SJCRH30 (cell line): ENCODE measurements around the gene PRDX5. TPM values are rescaled to one million over a fixed set of nuclear protein-coding genes. Genes with fewer than 3 reads are reported as not detected.

Experiments used
- DNase-seq, 2 experiments: peaks; one replicate each; pipeline ENCODE4 v3.0.0-alpha.2; 2015 to 2020
- H3K27ac ChIP-seq: fragments of 250-450 bp; sonication (Bioruptor Pico); 2 replicates; pipeline ENCODE4 v1.5.1; 2020; ENCODE audit warnings: mild to moderate bottlenecking, moderate library complexity
- H3K27me3 ChIP-seq: fragments of 250-450 bp; sonication (Bioruptor Pico); 2 replicates; pipeline ENCODE4 v1.5.1; 2020; ENCODE audit warnings: mild to moderate bottlenecking, moderate library complexity
- H3K36me3 ChIP-seq: fragments of 250-450 bp; sonication (Bioruptor Pico); 2 replicates; pipeline ENCODE4 v1.5.1; 2020; ENCODE audit warnings: mild to moderate bottlenecking, moderate library complexity
- H3K4me1 ChIP-seq: fragments of 250-450 bp; sonication (Bioruptor Pico); 2 replicates; pipeline ENCODE4 v1.5.1; 2020; ENCODE audit warnings: mild to moderate bottlenecking, moderate library complexity
- H3K4me3 ChIP-seq: fragments of 250-450 bp; sonication (Bioruptor Pico); 2 replicates; pipeline ENCODE4 v1.5.1; 2020; ENCODE audit warnings: mild to moderate bottlenecking, moderate library complexity
- H3K9me3 ChIP-seq: fragments of 250-450 bp; sonication (Bioruptor Pico); replicated peaks from 2 replicates; pipeline ENCODE4 v1.5.1; 2020; ENCODE audit warnings: mild to moderate bottlenecking, moderate library complexity
- total RNA-seq: library from RNA; depleted of rRNA; stranded (reverse); fragments of >200 nt; shearing (Covaris generic); gene quantifications from 2 replicates; pipeline ENCODE4 v1.2.3, GENCODE V29; 2014

Gene PRDX5
- total RNA-seq, 1 experiment from 2014 or later, result 105 TPM

DNA sequence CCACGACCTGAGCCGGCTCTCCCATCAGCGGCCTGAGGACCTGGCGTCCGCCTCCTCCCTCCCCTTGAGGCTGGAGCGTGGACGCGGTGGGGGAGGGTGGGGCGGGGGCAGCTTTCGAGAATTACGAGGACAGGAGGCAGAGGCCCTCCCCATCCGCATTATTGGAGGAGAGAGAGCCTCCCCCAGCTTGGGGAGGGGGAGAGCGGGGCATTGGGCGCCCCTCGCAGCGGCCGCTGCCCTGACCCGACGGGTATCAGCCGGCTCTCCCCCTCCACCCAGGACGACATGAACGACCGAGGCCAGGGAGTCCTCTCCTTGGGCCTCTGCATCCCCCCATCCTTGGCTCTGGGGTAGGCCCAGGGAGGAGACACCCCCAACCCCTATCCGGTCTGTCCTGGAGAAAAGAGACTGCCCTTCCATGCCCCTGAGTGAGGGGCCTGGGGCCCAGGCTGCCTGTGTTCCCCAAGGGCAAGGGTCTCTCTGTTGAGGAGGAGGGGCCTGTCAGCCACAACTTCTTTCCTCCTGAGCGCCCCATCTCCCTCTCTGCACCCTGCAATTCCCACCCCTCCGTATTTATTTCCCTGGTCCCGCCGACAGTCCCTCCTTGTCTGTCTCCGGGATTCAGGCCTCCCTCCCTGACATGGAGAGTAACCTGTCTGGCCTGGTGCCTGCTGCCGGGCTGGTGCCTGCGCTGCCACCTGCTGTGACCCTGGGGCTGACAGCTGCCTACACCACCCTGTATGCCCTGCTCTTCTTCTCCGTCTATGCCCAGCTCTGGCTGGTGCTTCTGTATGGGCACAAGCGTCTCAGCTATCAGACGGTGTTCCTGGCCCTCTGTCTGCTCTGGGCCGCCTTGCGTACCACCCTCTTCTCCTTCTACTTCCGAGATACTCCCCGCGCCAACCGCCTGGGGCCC is 31.8 kb upstream of the PRDX5 start:
- no peaks in the 10 kb centered on the region for H3K9me3 ChIP-seq
- H3K4me1 ChIP-seq, result no peaks in the 10 kb centered on the region
- H3K36me3 ChIP-seq, result no peaks in the 10 kb centered on the region
- no peak overlapping the region; the same call in 1 of the 2 replicates for H3K27ac ChIP-seq
- H3K27me3 ChIP-seq, result no peaks in the 10 kb centered on the region
- H3K4me3 ChIP-seq, result peak overlapping the region; percentile 88
- no peak for DNase-seq

DNA sequence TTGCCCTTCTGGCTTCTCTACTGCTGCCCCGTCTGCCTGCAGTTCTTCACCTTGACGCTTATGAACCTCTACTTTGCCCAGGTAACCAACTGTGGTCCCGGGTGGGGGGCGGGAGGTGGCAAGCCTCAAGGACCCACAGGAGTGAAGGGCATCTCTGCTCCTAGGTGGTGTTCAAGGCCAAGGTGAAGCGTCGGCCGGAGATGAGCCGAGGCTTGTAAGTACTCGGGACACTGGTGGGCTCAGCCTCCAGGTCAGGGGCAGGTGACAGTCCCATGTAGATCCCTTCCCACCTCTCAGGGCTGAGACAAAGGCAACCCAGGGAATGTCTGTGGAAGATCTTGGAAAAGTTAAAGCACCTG is 31.1 kb upstream of the PRDX5 start:
- H3K9me3 ChIP-seq, result no peaks in the 10 kb centered on the region
- H3K27ac ChIP-seq, result no peak overlapping the region
- no peaks in the 10 kb centered on the region for H3K27me3 ChIP-seq
- no peak for DNase-seq
- H3K4me3 ChIP-seq, result no peak overlapping the region
- H3K4me1 ChIP-seq, result no peaks in the 10 kb centered on the region
- no peaks in the 10 kb centered on the region for H3K36me3 ChIP-seq

DNA sequence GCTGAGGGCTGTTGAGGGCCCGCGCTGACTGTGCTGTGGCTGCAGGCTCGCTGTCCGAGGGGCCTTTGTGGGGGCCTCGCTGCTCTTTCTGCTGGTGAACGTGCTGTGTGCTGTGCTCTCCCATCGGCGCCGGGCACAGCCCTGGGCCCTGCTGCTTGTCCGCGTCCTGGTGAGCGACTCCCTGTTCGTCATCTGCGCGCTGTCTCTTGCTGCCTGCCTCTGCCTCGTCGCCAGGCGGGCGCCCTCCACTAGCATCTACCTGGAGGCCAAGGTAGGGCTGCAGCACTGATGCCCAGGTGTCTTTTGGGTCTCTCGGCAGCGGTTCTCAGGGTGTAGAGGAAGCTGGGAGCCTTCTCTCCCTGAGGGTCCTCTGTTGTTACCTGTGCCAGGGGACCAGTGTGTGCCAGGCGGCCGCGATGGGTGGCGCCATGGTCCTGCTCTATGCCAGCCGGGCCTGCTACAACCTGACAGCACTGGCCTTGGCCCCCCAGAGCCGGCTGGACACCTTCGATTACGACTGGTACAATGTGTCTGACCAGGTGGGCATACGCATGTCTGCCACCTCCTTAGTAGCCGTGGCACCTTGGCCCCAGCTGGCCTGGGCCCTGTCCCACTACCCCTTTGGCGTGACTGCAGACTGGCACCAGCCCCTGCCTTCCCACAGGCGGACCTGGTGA is 30.1 kb upstream of the PRDX5 start:
- Histone ChIP-seq H3K27ac (no peak overlapping the region), H3K4me3 (no peak overlapping the region), H3K27me3 (peaks cover 4% of the 10 kb centered on the region; the same call in 1 of the 2 replicates), H3K9me3 (no peaks in the 10 kb centered on the region), H3K36me3 (no peaks in the 10 kb centered on the region), H3K4me1 (no peaks in the 10 kb centered on the region)
- DNase-seq, result no peak

DNA sequence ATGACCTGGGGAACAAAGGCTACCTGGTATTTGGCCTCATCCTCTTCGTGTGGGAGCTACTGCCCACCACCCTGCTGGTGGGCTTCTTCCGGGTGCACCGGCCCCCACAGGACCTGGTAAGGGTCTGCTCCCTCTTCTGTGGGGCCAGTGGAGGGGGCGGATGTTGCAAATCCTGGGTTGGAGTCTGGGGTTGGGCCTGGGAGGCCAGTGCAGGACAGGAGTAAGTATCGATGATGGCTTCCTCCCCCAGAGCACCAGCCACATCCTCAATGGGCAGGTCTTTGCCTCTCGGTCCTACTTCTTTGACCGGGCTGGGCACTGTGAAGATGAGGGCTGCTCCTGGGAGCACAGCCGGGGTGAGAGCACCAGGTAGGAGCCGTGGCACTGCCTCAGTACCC is 29.6 kb upstream of the PRDX5 start:
- Histone ChIP-seq H3K4me1 (no peaks in the 10 kb centered on the region), H3K27me3 (peaks cover 4% of the 10 kb centered on the region; the same call in 1 of the 2 replicates), H3K9me3 (no peaks in the 10 kb centered on the region), H3K36me3 (no peaks in the 10 kb centered on the region), H3K4me3 (no peak overlapping the region), H3K27ac (no peak overlapping the region)
- no peak for DNase-seq

DNA sequence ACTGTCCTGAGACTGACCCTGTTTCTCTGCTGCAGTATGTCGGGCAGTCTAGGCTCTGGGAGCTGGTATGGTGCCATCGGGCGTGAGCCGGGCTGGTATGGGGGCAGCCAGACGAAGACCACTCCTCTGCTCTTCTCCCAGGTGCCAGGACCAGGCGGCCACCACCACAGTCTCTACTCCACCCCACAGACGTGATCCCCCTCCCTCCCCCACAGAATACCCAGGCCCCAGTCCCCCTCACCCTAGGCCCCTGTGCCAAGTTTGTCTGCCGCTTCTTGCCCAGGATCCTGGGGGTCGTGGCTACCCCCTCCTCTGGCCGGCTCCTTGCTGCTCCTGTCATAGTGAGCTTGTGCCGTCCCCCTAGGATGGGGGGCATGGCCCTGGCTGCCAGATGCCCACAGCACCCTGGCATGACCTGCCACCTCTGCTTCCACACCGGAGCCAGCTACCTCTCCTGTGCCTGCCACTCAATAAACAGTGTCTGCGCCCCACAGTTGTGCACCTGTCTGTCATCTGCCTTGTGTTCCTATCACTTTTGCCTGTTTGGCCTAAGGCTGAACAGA is 28.8 kb upstream of the PRDX5 start:
- Histone ChIP-seq H3K9me3 (no peaks in the 10 kb centered on the region), H3K27me3 (peaks cover 4% of the 10 kb centered on the region; the same call in 1 of the 2 replicates), H3K4me3 (no peak overlapping the region), H3K36me3 (no peaks in the 10 kb centered on the region), H3K27ac (no peak overlapping the region), H3K4me1 (no peaks in the 10 kb centered on the region)
- no peak for DNase-seq

DNA sequence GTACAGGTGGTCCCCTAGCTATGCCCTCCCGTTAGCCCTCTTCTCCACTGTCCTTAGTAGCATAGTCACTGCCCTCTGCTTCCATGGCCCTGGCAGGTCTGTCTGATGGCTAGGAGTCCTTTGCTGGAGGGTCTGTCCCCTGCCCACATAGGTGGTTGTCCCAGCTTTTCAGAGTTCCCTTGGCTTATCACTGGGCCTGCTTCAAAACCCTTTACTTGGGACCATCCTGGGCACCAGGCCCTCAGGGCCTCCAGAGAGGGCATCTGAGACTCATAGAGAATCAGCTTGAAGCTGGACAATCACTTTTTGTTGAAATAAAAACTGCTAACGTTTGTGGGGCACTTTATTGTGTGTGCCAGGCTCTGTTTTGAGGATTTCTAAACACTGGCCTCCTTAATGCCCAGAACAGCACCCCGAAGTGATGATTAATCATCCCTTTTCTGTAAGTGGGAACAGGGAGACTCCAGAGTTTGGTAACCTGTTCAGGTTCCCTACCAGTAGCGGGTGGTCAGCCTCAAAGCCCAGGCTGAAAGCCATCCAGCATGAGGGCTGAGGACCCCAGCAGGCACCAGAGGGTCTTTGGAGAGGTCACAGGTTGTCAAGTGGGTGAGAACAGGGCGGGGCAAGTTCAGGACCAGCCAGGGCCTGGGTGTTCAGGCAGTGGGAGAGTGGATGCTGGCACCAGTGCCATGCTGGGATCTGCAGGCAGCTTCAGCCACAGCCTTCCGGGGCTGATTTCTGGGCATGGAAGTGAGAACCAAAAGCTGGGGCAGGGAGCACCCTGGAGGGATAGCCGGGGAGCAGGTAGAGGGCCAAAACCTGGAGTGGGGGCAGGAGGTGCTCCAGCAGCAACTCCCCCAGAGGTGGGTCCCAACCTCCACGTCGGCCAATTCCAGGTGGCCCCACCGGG is 27.3 kb upstream of the PRDX5 start:
- Histone ChIP-seq H3K27me3 (peaks cover 4% of the 10 kb centered on the region; the same call in 1 of the 2 replicates), H3K27ac (no peak overlapping the region), H3K4me3 (no peak overlapping the region), H3K36me3 (no peaks in the 10 kb centered on the region), H3K4me1 (no peaks in the 10 kb centered on the region), H3K9me3 (no peaks in the 10 kb centered on the region)
- DNase-seq, result no peak

DNA sequence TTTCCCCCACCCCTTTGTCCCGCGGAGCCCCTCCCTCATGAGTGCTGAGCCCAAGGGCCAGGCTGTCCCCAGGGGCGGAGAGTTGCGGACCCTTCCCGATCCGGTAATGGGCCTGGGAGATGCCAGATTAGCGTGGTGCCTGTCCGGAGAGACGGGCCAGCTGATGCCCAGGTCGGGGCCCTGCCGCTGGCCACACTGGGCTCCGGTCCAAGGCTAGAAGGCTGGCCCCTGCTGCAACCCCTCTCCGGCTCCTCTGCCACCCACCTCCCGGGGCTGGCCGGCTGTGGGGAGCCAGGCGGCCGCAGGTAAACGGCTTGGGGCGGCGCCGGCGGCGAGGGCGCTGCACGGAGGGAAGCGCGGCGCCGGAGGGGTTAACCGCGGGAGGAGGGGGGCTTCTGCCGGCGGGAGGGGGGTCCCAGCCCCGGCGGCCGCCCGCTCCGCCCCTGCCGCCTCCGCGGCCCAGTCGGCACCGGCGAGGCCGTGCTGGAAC is 26.6 kb upstream of the PRDX5 start, which contains the start of gene KCNK4:
Gene KCNK4, plus strand, starts transcription at position 41 of the 490 bp plus-strand sequence. CDS start 1,717 bp downstream, outside the sequence.
- Histone ChIP-seq H3K4me1 (no peaks in the 10 kb centered on the region), H3K4me3 (no peak within 1 kb of the TSS), H3K27ac (no peak within 1 kb of the TSS), H3K27me3 (peaks cover 4% of the 10 kb centered on the region; the same call in 1 of the 2 replicates), H3K9me3 (no peaks in the 10 kb centered on the region), H3K36me3 (no peaks in the 10 kb centered on the region)
- no peak for DNase-seq

DNA sequence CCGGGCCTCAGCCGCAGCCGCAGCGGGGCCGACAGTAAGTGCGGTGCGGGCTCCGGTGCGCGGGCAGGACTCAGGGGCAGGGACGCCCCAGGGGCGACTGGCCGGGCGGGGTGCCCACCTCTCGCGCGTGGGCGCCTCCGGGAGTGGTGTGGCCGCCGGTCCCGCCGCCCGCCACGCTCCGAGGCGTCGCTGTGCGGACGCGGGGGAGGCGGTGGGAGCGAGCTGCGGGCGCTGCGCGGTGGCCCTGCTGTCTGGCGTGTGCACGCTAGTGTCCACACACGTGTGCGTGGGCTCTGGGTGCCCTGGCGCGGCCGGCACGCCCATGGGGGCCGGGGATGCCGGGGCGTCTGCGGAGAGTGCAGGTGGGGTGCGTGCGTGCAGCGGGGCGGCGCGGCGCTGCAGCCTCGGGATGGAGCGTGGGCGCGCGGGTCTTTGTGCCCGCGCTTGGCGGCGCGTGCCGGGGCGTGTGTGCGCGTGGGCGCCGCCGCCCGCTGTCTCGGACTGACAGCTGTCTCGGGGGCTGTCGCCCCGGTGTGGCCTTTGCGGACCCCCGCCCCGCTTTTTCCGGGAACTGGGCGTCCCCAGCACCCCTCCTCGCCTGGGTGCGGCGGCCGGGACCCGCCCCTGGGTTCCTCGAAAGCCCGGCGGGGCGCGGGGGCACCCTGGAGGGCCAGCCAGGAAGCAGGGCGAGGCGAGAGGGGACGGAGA is 26.0 kb upstream of the PRDX5 start:
- peaks cover 4% of the 10 kb centered on the region; the same call in 1 of the 2 replicates for H3K27me3 ChIP-seq
- no peak overlapping the region for H3K27ac ChIP-seq
- no peaks in the 10 kb centered on the region for H3K36me3 ChIP-seq
- H3K9me3 ChIP-seq, result no peaks in the 10 kb centered on the region
- no peaks in the 10 kb centered on the region for H3K4me1 ChIP-seq
- no peak overlapping the region for H3K4me3 ChIP-seq
- no peak for DNase-seq

DNA sequence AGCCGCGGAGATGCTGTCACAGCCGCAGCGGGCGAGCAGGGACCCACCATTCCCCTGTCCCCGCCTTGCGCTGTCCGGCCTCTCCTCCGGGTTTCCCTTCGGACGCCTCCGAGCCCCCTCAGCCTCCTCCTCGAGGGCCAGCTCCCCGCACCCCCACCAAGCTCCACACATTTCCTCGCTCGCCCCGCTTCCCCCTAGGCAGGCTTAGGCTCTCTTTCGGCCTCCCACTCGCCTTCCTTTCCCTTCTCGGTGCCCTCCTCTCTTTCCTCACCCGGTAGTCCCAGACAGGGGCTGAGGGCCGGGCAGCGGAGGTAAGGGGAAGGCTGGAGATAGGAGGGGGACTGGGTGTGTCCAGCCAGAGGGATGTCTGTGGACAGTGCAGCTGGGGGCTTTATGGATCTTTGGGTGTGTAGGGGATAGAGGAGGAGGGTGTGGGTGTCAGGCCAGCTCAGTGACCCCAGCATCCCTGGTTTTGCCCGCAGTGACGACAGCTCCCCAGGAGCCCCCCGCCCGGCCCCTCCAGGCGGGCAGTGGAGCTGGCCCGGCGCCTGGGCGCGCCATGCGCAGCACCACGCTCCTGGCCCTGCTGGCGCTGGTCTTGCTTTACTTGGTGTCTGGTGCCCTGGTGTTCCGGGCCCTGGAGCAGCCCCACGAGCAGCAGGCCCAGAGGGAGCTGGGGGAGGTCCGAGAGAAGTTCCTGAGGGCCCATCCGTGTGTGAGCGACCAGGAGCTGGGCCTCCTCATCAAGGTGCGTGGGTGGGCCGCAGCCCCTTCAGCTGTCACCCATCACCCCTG is 25.3 kb upstream of the PRDX5 start:
- H3K27me3 ChIP-seq, result peaks cover 6% of the 10 kb centered on the region; the same call in 1 of the 2 replicates
- H3K36me3 ChIP-seq, result no peaks in the 10 kb centered on the region
- no peak for DNase-seq
- no peaks in the 10 kb centered on the region for H3K4me1 ChIP-seq
- no peaks in the 10 kb centered on the region for H3K9me3 ChIP-seq
- no peak overlapping the region for H3K4me3 ChIP-seq
- no peak overlapping the region for H3K27ac ChIP-seq

DNA sequence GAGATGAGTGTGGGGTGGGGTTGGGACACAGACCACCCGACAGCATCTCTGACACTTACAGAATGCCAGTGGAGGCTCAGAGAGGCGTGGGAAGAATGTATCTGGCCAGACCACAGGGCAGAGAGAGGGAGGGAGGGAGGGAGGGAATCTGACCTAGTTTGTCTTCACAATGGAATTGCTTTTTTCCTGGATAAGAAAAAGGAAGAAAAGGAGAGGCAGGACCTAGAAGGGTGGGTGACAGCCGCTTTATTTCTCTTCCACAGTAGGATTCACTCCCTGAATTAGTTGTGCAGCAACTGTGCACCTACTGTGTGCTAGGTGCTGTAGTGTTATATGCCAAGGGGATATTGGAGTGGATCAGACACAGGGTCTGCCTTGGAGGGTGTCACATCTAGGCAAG is 23.1 kb upstream of the PRDX5 start:
- H3K36me3 ChIP-seq, result no peaks in the 10 kb centered on the region
- H3K27me3 ChIP-seq, result peaks cover 9% of the 10 kb centered on the region
- no peak overlapping the region for H3K27ac ChIP-seq
- H3K4me3 ChIP-seq, result no peak overlapping the region
- no peak for DNase-seq
- no peaks in the 10 kb centered on the region for H3K9me3 ChIP-seq
- H3K4me1 ChIP-seq, result no peaks in the 10 kb centered on the region

DNA sequence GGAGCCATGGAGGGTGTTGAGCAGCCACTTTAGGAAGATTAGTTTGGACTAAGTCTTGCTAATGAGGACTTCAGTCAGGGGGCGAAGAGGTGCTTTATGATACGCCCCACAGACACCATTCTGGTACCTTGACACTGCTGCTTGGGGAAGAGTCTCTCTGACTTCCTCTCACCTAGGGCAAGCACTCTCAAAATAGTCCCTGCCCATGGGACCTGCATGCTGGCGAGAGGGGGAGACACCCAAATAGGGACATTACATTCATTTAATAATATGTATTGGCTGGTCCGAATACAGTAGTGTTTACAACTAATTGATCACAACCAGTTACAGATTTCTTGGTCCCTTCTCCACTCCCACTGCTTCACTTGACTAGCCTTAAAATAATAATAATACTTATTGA is 22.2 kb upstream of the PRDX5 start:
- no peaks in the 10 kb centered on the region for H3K4me1 ChIP-seq
- H3K27ac ChIP-seq, result no peak overlapping the region
- H3K27me3 ChIP-seq, result peaks cover 17% of the 10 kb centered on the region
- no peak overlapping the region for H3K4me3 ChIP-seq
- no peaks in the 10 kb centered on the region for H3K9me3 ChIP-seq
- DNase-seq, result no peak
- H3K36me3 ChIP-seq, result no peaks in the 10 kb centered on the region

DNA sequence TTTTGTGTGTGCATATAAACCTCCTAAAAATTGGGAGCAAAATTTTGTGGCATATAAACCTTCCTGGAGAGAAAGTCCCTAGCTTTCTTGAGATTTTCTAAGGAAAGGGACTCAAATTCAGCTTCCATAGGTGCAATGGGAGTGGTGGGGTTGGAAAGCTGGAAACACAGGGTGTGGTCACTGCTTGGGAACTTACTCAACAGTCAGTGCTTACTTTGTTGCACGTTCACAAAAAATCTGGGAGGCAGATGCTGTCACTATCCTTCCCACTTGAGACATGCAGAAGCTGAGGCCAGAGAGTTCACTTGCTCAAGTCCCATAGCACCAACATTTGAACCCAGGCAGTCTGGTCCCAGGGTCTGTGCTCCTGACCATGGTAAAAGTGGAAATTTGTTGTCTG is 21.7 kb upstream of the PRDX5 start:
- no peaks in the 10 kb centered on the region for H3K9me3 ChIP-seq
- H3K27me3 ChIP-seq, result peaks cover 17% of the 10 kb centered on the region
- no peak for DNase-seq
- H3K36me3 ChIP-seq, result no peaks in the 10 kb centered on the region
- no peaks in the 10 kb centered on the region for H3K4me1 ChIP-seq
- H3K27ac ChIP-seq, result no peak overlapping the region
- no peak overlapping the region for H3K4me3 ChIP-seq
